HG03064 (cell line): Measurements from ENCODE around the gene TBK1.

Experiments
- ATAC-seq: cut with Tn5 transposase; IDR thresholded peaks from one replicate; pipeline ENCODE4 v1.9.1; 2021; ENCODE audit warnings: low read depth; ENCODE audit not compliant: unreplicated experiment

Gene TBK1

DNA sequence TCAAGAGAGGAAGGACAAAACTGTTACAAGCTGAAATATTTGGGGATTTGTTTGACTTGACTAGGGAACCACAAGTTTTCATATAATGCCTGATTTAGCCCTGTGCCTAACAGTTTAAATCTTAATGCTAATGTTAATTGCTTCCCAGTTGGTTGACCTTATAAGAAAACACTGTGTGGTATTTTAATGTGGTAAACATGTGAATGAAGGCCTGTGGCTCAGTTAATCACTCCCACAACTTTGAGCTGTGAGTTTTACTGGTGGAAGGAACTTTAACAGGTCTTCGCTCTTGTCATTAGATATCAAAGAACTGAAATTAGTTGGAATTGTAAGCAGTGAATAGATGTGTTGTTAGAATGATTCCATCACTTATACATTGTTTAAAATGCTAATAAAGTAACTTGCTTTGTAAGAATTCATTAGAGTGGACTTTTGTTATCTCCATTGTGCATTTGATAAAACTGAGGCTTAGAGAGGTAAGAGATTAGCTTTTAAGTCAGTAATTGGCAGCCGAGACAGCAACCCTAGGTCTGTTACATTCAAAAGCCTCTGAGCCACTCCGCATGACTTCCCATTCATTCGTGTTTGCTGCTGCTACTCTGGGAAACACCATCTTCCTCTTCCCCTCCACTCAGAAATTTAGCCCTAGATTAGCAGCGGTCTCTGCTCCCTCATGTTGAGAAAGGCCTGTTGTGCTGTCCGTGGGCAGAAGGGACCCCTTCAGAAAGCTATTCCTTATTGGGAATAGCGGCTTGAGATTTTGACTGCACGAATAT, 1.0 kb upstream of the TBK1 start:
- ATAC-seq, result no peak

DNA sequence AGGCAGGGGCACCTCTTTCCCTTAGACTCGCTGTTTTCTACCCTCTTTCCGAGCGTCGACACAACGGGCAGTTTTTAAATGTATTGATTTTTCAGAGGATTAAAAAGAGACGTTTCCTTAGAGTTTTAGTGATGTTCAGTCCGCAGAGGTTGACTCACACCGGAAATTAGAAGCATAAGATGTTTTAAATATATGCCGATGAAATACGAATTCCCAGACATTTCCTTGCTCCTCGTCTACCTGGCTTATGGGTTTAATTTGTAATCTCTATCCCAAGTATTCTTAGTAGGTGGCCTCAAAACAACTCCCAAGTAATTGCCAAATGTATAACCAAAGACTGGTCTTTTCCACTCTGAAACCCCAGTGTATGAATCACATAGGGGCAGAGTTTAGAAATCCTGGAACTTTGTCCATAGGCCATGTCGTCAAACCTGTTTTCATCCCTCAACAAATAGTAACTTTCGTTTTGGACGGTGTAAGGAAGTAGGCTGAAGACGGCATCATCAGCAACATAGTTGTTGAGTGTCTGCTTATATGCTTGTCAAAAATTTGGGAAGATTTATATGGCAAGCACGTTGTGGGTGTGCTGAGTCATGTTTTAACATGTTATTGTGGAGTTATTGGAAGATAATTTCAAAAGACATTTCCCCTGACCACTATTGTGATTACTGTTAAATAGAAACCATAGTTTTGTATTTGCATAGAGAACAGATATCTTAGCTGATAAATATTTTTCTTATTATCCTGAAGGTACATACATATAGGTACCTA, 824 bp downstream of the TBK1 start:
- ATAC-seq, result peak; percentile 1

DNA sequence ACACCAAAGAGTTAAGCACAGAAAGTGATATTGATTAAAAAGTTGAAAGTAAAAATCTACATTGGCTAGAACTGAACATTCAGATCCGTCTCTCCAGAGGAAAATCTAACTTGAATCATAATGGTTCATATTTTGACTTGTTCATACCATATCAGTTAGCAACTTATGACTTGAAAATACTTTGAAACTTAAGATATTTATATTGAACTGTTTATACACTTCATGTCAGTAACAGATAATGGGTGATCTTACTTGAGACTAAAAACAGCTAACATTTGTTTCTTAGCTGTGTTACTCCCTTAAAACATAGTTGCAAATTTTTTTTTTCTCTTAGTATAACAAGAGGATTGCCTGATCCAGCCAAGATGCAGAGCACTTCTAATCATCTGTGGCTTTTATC, 3.6 kb downstream of the TBK1 start:
- no peak for ATAC-seq

DNA sequence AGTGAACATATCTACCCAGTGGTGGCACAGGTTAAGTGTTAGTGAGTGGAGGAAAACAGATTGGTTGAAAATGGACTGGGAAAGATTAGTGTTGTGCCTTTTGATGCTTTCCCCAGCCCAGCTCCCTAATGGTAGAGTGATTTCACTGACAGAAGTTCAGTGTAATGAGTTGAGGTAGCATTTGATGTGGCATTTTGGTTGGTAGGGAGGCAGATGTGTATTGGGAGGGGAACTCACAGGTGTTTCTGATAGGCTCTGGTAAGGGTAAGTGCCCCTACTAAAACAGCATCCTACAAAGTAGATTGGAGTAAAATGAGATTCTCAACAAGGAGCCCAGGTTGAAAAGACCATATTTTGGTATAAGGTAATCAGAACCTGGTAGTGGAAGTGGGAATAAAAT, 4.2 kb downstream of the TBK1 start:
- ATAC-seq, result no peak

DNA sequence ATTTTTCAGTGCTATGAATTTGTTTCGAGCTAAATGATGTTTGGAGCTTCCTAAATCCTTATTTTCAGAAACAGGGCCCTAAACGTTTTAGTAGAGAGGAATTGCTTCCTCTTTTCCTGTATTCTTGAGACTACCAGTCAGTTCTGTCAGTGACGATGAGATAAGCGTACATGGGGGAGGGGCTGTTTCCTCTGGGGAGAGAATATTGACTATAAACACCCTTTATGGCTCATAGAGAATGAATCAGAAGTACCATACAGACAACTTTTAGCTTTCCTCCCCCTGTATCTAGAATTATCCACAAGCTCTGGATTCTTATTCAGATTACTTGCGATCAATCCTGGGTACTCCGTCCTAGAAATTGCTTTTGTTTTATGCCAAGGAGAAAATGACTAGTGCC, 5.1 kb downstream of the TBK1 start:
- no peak for ATAC-seq

DNA sequence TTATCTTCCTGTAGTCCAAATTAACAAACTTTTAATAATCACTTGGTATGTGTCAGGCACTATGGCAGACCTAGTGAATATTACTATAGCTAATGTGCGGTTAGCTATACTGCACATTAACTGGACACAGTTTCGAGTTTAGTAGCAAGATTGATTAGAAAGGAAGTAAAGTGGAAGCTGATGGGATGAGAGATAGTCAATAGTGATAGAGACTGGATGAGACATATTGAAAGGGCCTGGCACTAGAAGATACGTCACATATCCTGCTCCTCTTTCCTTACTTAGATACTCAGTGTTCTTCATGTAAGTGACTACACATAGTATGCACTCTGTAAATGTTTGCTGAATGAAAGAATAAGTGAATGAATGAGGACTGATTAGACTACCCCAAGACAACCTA, 5.5 kb downstream of the TBK1 start:
- ATAC-seq, result no peak

DNA sequence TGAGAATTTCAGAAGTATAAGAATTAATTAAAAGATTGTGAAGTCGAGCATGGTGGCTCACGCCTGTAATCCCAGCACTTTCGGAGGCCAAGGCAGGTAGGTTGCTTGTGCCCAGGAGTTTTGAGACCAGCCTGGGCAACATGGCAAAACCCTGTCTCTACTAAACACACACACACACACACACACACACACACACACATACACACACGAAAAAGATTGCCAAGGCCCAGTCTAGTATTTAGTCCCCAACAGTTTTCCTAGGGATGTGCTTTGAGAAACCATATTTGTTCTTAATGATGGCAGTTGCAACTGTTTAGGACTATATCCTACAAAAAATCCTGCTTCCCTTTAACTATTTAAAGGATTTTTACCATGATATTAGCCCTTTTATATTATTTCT, 6.0 kb downstream of the TBK1 start:
- no peak for ATAC-seq

DNA sequence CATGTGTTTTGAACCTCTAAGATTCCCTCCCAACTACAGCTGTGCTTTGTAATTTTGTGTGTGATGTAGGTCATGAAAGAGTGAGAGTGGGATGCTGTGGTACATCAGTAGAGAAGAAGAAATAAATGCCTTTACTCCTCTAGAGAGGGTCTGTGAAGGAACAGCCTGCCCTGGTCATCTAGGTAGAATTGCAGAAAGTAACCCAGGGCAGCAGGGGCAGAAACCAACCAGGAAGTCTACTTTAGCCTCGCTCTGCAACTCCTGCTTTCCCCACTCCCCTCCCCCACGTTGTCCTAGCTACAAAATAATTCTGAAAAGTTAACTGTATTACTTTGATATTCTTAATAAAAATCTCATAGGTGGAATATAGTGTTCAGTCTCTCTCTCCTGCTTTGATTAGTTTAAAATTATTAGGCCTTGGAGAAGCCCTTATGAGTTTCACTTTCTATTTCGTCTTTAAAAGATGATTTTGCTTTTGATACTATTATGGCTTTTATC, 7.5 kb downstream of the TBK1 start:
- no peak for ATAC-seq

DNA sequence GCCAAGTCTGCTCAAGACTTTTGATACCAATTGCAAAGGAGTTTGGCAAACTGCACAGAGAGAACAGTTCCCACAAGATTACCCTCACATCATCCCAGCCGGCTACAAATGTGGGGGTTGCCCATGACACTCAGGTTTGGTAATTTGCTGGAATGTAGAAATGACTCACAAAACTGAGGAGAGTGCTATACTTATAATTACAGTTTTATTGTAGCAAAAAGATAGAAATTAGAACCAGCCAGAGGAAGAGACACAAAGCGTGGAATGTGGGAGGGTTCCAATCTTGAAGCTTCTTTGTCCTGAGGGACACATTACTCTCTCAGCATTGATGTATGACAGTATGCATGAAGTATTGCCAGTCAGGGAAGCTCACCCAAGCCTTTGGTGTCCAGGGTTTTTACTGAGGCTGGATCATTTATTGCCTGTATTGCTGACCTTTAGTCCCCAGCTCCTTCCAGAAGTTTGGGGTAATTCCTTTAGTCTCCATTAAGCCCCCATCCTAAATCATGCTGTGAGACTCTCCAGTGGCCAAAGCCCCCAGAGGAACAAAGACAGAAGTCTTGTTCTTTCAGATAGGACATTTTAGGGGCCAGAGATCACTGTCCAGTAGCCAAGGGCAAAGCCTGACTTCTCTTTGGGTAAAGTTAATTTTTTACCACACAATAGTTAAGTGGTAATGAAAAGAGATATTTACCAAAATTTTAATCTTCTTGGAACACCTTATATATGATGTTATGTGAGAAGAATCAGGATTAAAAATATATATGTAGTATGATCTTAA, 9.9 kb downstream of the TBK1 start:
- ATAC-seq, result no peak

DNA sequence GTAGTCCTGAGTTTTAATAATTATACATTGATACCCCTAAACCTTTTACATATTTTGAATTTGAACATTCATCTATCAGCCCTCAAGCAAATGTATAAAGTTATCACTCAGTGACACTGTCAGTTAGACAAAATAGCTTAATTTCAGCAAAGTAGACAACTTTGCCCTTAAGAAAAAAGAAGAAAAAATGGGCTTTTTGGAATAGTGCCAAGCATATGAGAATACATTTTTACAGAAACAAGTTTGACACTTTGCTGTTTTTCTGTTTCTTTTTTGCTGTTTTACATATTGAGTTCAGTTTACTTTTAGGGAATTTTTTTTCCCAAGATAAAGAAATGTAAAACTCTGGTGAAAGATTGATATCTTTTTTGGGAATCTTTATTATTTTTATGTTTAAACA, 14.3 kb downstream of the TBK1 start:
- ATAC-seq, result no peak

DNA sequence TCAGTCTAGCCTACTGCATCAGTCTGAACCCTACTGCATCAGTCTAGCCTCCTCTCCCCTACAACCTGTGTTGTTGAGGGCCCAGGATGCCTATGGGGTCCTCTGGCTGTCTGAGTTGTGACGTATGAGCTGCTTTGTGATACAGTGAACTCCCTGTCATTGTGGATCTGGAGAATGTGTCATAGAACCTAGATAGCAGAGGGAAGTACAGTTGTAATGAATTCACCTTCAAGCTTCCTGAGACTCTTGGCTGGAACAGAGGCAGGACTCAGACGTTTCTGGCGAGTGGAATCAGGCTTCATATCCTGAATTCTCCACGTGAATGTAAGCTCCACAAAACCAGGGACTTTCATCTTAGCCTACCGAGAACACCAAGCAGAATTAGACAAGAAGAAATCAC, 17.0 kb downstream of the TBK1 start:
- no peak for ATAC-seq

DNA sequence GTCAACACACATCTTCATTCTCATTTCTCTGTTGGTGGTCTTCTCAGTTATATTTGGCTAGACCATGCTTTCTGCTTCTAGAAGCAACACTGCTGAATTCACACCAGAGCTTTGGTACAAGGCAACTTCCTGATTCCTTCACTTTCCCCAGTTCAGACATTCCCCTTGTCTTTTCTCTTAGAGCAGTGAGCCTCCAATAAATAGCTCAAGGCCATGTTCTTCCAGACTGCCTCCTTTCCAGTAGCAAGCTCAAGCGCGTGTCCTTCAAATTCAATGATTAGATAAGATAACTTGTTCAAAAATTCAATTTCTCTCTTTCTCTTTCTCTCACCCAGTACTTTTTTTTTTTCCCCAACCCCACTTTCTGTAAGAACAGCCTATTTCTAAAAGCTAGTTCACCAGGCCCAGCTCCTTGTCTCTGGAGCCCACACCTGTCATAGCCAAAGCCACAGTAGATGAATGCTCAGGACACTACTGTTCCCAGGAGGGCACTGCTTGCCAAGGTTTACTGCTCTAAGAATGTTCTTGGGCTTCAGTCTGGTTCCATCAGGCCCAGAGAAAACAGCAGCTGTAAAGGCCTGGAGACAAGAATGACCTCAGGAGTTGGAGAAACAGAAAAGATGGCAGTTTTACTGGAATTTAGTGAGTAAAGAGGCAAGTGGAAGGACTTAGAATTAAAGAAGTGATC, 17.7 kb downstream of the TBK1 start:
- no peak for ATAC-seq

DNA sequence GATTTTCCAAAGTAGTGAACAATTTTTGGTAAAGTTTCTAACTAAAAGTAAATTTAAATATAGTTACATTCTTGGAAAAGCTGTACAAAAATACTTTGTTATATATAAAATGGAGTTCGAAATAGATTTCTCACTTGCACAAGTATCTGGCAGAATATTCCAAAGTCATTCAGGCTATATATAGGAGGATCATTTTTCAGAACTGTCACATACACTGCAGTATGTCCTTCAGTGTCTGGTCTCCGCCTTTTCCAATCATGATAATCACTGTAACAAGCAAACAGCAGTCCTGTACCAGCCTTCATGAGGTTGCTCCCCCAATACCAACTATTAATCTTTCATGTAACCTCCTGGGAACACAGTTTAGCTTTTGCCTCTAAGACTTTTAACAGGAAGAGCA, 18.6 kb downstream of the TBK1 start:
- ATAC-seq, result no peak

DNA sequence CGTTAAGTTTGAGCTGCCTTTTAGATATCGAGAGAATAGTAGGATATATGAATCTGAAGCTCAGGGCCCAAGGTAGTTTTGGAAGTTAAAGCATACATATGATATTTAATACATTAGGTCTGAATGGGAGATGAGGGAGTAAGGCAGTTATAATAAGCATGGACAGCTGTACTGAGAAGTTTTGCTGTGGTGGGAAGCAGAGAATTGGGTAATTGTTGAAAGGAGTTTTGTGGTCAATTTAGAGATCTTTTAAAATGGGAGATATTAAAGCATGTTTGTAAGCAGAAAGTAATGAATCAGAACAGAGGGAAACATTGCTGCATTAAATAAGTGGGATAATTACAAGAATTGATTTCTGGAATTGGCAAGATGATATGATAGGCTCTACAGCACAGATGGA, 21.3 kb downstream of the TBK1 start:
- ATAC-seq, result no peak

DNA sequence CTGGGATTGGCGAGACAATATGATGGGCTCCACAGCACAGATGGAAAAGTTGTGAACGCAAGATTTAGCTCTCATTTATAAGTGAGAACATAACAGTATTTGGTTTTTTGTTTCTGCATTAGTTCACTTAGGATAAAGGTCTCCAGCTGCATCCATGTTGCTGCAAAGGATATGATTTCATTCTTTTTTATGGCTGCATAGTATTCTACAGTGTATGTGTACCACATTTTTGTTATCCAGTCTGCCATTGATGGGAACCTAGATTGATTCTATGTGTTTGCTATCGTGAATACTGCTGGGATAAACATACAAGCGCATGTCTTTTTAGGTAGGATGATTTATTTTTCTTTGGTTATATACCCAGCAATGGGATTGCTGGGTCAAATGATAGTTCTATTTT, 23.6 kb downstream of the TBK1 start:
- no peak for ATAC-seq

DNA sequence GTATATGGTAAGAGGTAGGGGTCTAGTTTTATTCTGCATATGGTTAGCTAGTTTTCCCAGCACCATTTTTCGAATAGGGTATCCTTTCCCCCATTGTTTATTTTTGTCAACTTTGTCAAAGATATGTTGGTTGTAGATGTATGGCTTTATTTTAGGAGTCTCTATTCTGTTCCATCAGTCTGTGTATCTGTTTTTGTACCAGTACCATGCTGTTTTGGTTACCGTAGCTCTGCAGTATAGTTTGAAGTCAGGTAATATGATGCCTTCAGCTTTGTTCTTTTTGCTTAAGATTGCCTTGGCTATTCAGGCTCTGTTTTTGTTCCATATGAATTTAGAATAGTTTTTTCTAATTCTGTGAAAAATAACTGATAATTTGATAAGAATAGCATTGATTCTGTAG, 24.9 kb downstream of the TBK1 start:
- ATAC-seq, result no peak

DNA sequence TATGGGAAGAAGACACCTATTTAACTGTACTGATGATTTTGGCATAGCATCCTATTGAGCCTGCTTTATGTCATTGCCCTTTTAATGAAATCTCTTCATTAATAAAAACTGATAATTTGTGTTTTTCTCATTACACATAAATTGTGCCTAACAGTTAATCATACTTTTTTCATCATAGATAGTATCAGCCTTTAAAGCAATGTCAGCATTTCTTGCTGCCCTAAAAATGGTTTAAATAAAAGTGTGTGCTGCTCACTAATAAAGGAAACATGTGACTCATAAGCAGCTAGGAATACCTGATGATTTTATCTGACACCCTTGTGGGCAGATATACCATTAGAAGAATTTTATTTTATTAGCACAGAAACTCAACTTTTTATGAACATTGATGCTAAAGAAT, 26.7 kb downstream of the TBK1 start:
- no peak for ATAC-seq

DNA sequence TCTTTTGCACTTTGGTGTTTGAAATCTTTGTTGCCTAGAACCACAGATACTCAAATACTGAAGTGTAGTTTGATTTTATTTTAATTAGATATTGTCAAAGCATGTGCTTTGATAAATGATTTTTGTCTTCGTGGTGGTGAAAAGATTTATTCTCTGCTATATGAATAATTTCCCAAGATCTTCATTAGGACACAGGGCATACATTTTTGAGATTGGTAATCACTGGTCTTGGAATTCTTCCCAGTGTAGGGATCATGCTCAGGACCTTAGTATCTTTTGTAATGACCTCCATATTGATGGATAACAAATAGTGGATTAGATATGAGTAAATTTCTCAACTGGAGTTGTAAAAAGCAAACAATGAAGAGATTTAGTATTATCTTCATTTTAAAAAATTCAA, 28.2 kb downstream of the TBK1 start:
- ATAC-seq, result no peak

DNA sequence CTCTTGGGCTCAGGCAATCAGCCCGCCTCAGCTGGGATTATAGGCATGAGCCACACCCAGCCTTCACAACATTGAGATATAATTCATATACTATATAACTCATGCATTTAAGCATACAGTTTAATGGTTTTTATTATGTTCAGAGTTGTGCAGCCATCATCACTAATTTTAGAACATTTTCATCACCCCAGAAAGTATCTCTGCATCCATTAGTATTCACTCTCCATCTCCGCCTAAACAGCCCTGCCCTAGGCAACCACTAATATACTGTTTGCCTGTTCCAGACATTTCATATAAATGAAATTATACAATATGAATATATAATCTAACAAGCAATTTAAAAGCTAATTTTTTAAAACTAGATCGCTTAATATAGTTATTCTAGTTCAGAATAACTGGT, 34.7 kb downstream of the TBK1 start:
- no peak for ATAC-seq

DNA sequence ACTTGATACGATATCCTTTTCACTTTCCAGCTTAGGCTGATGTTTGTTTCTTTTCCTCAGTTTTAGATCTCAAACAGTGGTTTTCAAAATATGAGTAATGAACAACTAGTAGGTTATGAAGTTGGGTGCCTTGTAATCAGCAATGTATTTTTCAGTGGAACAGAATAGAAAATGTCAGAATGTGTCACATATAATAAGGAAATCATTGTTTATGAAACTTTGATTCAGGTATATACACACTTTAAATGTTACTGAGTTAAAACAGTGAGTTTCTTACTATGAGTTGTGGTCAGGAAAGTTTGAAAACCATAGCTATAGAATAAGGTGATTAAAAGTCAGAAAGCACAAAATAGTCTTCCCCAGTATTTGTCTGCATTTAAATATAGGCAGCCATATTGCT, 39.8 kb downstream of the TBK1 start:
- no peak for ATAC-seq

DNA sequence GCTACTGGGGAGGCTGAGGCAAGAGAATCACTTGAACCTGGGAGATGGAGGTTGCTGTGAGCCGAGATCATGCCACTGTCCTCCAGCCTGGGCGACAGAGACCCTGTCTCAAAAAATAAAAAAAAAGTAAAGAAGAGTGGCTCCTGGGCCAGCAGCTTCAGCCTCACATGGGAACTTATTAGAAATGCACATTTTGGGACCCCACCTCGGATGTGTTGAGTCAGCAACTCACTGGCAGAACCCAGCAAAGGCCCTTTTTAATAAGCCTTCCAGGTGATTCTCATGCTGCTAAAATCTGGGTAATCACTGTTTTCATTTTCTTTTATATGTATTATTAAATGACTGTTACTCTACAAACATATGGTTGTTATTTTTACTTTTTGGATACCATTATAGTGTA, 41.6 kb downstream of the TBK1 start:
- no peak for ATAC-seq
